NCI-H82 treated with DMSO at 0.1 percent for 48 hours (cell line): ENCODE results near the gene PSIP1.
"Not testable (repeated sequence)": the region's sequence is repeated elsewhere in the genome, so short reads cannot be mapped to it uniquely, and the experiment has no call there.

ENCODE experiments used
- DNase-seq: peaks from one replicate; lab custom pipeline; 2025; ENCODE audit not compliant: unreplicated experiment; lab: John Stamatoyannopoulos, UW

The PSIP1 gene

GRCh38 chr9:15438891-15439290 lies 71.9 kb downstream of the PSIP1 start:
- no peak for DNase-seq

GRCh38 chr9:15433661-15434060 lies 77.1 kb downstream of the PSIP1 start:
- DNase-seq: no peak

GRCh38 chr9:15433191-15433590 lies 77.6 kb downstream of the PSIP1 start:
- DNase-seq: no peak

- DNase-seq: no peak
These were observed 79.6 kb downstream of the PSIP1 start for GRCh38 chr9:15430920-15431844.

- not testable (repeated sequence) for DNase-seq
These were observed 83.1 kb downstream of the PSIP1 start for GRCh38 chr9:15427702-15428101.

GRCh38 chr9:15426019-15426418 lies 84.8 kb downstream of the PSIP1 start:
- DNase-seq: no peak

GRCh38 chr9:15423231-15423985 lies 87.4 kb downstream of the PSIP1 start:
- no peak for DNase-seq

GRCh38 chr9:15422372-15423230 lies 88.2 kb downstream of the PSIP1 start, which contains the start of gene SNAPC3:
Gene SNAPC3, plus strand, starts transcription at chr9:15422876. Its CDS starts 4 bp downstream, at chr9:15422880.
- peak; percentile 72 for DNase-seq

- no peak for DNase-seq
These were observed 88.8 kb downstream of the PSIP1 start for GRCh38 chr9:15421990-15422371.

- no peak for DNase-seq
These were observed 89.2 kb downstream of the PSIP1 start for GRCh38 chr9:15421532-15421931.

GRCh38 chr9:15420796-15421195 lies 90.0 kb downstream of the PSIP1 start:
- no peak for DNase-seq

- no peak for DNase-seq
These were observed 93.1 kb downstream of the PSIP1 start for GRCh38 chr9:15417626-15418025.

- no peak for DNase-seq
These were observed 93.9 kb downstream of the PSIP1 start for GRCh38 chr9:15416880-15417279.
